Measurements from ENCODE around the gene B4GALT2.

- TF ChIP-seq POLR2A (IDR thresholded peaks at IDR 0.05) (no peak), EP300 (IDR thresholded peaks at IDR 0.05) (no peak)
Measured at GRCh38 chr1:43956234-43956633, 22.8 kb upstream of the B4GALT2 start.
